BE2C (cell line): ENCODE results near the gene ENPP6.

ENCODE experiments used
- DNase-seq: peaks from one replicate; pipeline ENCODE4 v3.0.0-alpha.2; 2020
- H3K27me3 ChIP-seq: fragments of 250-450 bp; sonication (Bioruptor Pico); 2 replicates; pipeline ENCODE4 v1.5.1; 2020; ENCODE audit warnings: mild to moderate bottlenecking
- H3K36me3 ChIP-seq: fragments of 250-450 bp; sonication (Bioruptor Pico); 2 replicates; pipeline ENCODE4 v1.5.1; 2020; ENCODE audit warnings: mild to moderate bottlenecking
- H3K4me1 ChIP-seq: fragments of 250-450 bp; sonication (Bioruptor Pico); 2 replicates; pipeline ENCODE4 v1.5.1; 2020
- H3K4me3 ChIP-seq: 2 replicates; pipeline ENCODE4 v1.5.1; 2011; ENCODE audit warnings: low read depth, low read length
- H3K9me3 ChIP-seq: fragments of 250-450 bp; sonication (Bioruptor Pico); 2 replicates; pipeline ENCODE4 v1.5.1; 2020
- CTCF ChIP-seq: IDR thresholded peaks from 2 replicates; pipeline ENCODE4 v1.5.1; 2012; ENCODE audit warnings: mild to moderate bottlenecking, low read depth, low read length

ENPP6 gene

GRCh38 chr4:184166736-184167135, 50.9 kb downstream of the ENPP6 start:
- no peaks in the 10 kb centered on the region for H3K36me3 ChIP-seq

GRCh38 chr4:184165291-184165690, 52.4 kb downstream of the ENPP6 start:
- H3K4me3 ChIP-seq: no peak overlapping the region
- H3K36me3 ChIP-seq: no peaks in the 10 kb centered on the region
- DNase-seq: peak; percentile 47
- no peak for TF ChIP-seq CTCF
- no peaks in the 10 kb centered on the region for H3K9me3 ChIP-seq
- peaks cover 5% of the 10 kb centered on the region for H3K4me1 ChIP-seq
- no peaks in the 10 kb centered on the region for H3K27me3 ChIP-seq

More at GRCh38 chr4:184166736-184167135, 50.9 kb downstream of the ENPP6 start:
- H3K27me3 ChIP-seq: no peaks in the 10 kb centered on the region
- H3K4me3 ChIP-seq: no peak overlapping the region
- H3K9me3 ChIP-seq: no peaks in the 10 kb centered on the region
- no peak for TF ChIP-seq CTCF
- H3K4me1 ChIP-seq: peaks cover 5% of the 10 kb centered on the region
- no peak for DNase-seq

- Histone ChIP-seq H3K27me3 (no peaks in the 10 kb centered on the region), H3K4me1 (peaks cover 5% of the 10 kb centered on the region), H3K9me3 (no peaks in the 10 kb centered on the region), H3K36me3 (no peaks in the 10 kb centered on the region), H3K4me3 (no peak overlapping the region)
- TF ChIP-seq CTCF: peak; percentile 95
- DNase-seq: peak; percentile 86
These were observed 53.9 kb downstream of the ENPP6 start for GRCh38 chr4:184163813-184164212.

- no peak overlapping the region for H3K4me3 ChIP-seq
- H3K36me3 ChIP-seq: no peaks in the 10 kb centered on the region
- TF ChIP-seq CTCF: no peak
- no peak for DNase-seq
- H3K4me1 ChIP-seq: peaks cover 5% of the 10 kb centered on the region
- H3K27me3 ChIP-seq: no peaks in the 10 kb centered on the region
- H3K9me3 ChIP-seq: no peaks in the 10 kb centered on the region
These were observed 55.1 kb downstream of the ENPP6 start for GRCh38 chr4:184162596-184162995.

GRCh38 chr4:184157322-184157721, 60.4 kb downstream of the ENPP6 start:
- no peaks in the 10 kb centered on the region for H3K27me3 ChIP-seq
- H3K4me3 ChIP-seq: no peak overlapping the region
- no peaks in the 10 kb centered on the region for H3K9me3 ChIP-seq
- no peaks in the 10 kb centered on the region for H3K36me3 ChIP-seq
- H3K4me1 ChIP-seq: peaks cover 4% of the 10 kb centered on the region; the same call in 1 of the 2 replicates
- no peak for TF ChIP-seq CTCF
- DNase-seq: no peak

- no peak for TF ChIP-seq CTCF
- no peaks in the 10 kb centered on the region for H3K36me3 ChIP-seq
- H3K9me3 ChIP-seq: no peaks in the 10 kb centered on the region
- H3K27me3 ChIP-seq: no peaks in the 10 kb centered on the region
- DNase-seq: no peak
- peaks cover 4% of the 10 kb centered on the region; the same call in 1 of the 2 replicates for H3K4me1 ChIP-seq
- no peak overlapping the region for H3K4me3 ChIP-seq
These were observed 61.3 kb downstream of the ENPP6 start for GRCh38 chr4:184156163-184156920.
